Measurements from ENCODE around the gene ENC1.

ENC1 gene

DNA sequence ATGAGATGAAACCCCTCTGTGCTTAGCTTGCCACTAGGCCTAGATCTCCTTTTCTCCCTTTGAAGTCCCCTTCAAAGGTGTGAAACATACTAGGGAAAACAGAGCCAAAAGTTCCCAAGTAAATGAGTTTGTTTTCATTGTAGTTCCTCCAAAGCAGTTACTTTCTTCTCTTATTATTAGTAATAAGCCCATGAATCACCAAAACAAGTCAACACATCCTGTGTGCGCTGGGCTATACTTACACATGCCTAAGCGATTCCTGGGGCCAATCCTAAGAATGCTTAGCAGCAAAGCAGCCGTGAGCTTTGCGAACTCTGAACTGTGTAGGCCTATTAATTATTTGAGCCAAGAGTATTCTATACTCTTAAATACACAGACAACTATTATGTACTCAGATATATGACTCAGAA lies 7.6 kb downstream of the ENC1 start:
- H3K4me3 ChIP-seq (ENCODE audit: low read depth, low read length), result no peak overlapping the region
- TF ChIP-seq, protein P1, sequence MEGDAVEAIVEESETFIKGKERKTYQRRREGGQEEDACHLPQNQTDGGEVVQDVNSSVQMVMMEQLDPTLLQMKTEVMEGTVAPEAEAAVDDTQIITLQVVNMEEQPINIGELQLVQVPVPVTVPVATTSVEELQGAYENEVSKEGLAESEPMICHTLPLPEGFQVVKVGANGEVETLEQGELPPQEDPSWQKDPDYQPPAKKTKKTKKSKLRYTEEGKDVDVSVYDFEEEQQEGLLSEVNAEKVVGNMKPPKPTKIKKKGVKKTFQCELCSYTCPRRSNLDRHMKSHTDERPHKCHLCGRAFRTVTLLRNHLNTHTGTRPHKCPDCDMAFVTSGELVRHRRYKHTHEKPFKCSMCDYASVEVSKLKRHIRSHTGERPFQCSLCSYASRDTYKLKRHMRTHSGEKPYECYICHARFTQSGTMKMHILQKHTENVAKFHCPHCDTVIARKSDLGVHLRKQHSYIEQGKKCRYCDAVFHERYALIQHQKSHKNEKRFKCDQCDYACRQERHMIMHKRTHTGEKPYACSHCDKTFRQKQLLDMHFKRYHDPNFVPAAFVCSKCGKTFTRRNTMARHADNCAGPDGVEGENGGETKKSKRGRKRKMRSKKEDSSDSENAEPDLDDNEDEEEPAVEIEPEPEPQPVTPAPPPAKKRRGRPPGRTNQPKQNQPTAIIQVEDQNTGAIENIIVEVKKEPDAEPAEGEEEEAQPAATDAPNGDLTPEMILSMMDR (IDR thresholded peaks at IDR 0.05; ENCODE audit: control insufficient read depth, extremely low read depth, insufficient read depth), result no peak
- DNase-seq (ENCODE audit: low read depth), result no peak

DNA sequence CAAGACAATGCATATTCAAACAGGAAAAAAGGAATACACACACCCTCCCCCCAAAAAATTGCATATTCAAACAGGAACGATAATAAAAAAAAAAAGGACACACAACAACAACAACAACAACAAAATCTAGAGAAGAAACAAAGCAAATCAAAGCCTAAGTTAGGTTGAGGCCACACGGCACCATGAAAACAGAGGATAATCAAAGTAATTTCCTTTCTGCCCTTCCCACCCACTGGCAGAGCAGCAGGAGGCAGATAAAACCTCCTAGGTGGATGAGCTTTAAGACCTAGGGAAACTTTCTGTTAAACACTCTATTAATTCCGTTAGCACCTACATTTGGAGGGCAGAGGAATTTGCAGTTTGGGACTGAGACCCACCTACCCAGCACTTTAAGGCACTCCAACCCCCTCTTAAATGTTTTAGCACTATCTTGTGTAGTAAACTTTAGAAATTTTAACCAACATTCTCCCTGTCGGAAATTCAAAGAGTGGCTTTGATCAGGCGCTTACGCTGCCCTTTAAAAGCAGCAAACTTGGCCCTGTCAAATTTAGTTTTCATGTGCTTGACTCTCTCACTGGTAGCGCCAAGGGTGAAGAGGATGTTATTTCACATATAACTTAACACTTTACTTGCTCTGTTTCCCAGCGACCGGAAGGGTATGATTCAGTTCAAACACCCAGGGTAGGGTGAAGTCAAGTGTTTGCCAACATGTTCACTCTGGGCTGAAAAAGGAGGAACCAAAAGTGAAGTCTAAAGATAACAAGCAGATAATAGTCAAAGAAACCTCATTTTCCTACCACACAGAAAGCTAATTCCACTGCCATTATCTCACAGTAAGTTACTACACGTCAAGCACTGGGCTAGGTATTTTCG lies 9.2 kb downstream of the ENC1 start:
- DNase-seq (ENCODE audit: low read depth), result no peak
- H3K4me3 ChIP-seq (ENCODE audit: low read depth, low read length), result no peak overlapping the region
- TF ChIP-seq, protein P1 (IDR thresholded peaks at IDR 0.05; ENCODE audit: control insufficient read depth, extremely low read depth, insufficient read depth), result no peak

DNA sequence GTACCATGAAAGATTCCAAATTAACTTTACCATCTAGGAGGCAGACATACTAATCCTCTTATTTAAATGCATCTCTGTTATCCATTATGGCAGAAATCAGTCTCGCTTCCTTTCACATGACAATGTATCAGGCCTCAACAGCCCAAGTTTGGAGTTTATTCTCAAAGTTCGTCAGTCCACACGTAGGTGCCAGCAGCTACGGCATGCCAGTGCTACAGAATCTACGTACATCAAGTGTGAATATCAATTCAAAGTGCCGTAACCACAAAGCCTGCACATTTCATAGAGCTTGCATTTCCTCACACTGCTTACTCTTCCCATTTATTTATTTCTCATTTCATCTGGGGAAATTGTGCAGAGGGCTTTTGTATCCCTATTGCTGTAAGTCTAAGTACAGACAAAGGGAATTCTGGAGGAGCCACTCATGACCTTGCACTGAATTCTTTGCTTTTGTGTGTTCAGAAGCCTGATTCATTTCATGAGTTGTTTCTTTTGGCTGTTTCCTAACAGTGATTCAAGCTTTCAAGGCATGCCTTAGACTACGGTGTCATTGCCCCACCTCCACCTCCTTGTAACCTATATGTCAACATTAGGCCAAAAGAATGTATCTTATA lies 10.0 kb downstream of the ENC1 start:
- DNase-seq (ENCODE audit: low read depth), result no peak
- H3K4me3 ChIP-seq (ENCODE audit: low read depth, low read length), result no peak overlapping the region

DNA sequence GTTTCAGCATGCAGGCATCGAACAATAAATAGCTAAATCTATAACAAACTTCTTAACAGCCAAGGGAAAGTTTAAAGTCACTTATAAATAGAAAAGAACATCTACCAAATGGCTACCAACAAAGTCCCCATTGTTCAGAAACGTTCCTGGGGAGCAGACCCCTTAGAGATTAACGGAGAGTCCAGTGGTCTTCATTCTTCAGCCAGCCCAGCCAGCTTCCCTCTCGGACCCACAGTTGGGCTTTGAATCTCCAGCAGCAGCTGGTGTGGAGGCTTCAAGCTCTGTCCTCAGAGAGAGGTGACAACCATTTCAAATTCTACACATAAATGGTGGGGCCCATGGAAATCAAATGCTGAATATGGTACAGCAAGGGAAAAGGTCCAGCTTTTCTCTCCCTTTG lies 11.2 kb downstream of the ENC1 start:
- TF ChIP-seq, protein P1 (IDR thresholded peaks at IDR 0.05; ENCODE audit: control insufficient read depth, extremely low read depth, insufficient read depth), result no peak
- no peak for DNase-seq (ENCODE audit: low read depth)
- H3K4me3 ChIP-seq (ENCODE audit: low read depth, low read length), result no peak overlapping the region

More for the DNA sequence above, 10.0 kb downstream of the ENC1 start:
- TF ChIP-seq, protein P1 (IDR thresholded peaks at IDR 0.05; ENCODE audit: control insufficient read depth, extremely low read depth, insufficient read depth), result no peak

DNA sequence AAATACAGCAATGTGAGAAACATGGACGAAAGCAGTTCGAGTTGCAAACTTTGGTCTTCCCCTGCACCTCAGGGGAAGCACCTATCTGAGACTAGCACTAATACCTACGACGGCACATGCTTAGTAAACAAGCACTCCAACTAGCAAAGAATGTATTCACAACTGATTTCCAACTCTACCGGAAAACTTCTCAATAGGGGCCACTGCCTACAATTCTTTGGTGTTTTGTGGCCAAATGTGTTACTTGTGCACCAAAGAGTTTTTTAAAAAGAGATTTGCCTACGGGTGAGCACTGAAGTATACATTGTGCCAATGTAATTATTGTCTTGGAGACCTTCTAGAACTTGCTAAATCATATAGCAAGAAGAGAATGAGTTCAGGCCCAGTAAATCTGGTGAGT lies 12.2 kb downstream of the ENC1 start:
- H3K4me3 ChIP-seq (ENCODE audit: low read depth, low read length), result no peak overlapping the region
- DNase-seq (ENCODE audit: low read depth), result no peak
- TF ChIP-seq, protein P1 (IDR thresholded peaks at IDR 0.05; ENCODE audit: control insufficient read depth, extremely low read depth, insufficient read depth), result no peak

DNA sequence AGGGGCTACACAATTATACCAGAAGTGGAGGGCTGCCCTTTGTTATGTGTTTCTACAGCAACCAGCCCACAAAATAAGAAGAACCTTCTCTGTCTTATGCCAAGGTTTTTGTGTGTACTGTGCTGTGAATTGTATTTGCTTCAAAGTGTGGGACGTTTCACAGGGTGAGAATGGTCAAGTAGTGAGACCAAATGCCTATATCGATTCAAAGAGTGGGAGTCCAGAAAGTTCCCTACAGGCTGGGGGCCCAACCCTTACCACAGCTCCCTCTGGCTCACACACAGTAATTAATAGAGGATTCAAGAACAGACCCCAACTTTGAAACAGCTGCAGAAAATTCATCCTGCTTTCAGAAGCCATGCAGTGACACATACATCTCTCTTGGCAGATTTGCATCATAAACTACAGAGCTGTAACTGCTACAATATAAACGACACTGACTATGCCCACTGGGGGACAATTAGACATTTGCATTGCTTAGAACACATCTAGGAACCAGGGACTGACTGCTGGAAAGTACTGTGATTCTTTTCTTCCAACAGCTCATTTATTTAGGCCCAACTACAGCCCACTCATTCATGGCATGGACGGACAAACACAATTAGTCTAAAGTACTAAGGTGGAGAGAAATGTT lies 12.8 kb downstream of the ENC1 start:
- no peak for DNase-seq (ENCODE audit: low read depth)
- no peak overlapping the region for H3K4me3 ChIP-seq (ENCODE audit: low read depth, low read length)
- TF ChIP-seq, protein P1 (IDR thresholded peaks at IDR 0.05; ENCODE audit: control insufficient read depth, extremely low read depth, insufficient read depth), result no peak
